ENCODE results near the gene ATP12A. TPM values are rescaled to one million over a fixed set of nuclear protein-coding genes. Genes with fewer than 3 reads are reported as not detected.

Gene ATP12A
- total RNA-seq, 1 donor from 2014 or later, result not detected

DNA sequence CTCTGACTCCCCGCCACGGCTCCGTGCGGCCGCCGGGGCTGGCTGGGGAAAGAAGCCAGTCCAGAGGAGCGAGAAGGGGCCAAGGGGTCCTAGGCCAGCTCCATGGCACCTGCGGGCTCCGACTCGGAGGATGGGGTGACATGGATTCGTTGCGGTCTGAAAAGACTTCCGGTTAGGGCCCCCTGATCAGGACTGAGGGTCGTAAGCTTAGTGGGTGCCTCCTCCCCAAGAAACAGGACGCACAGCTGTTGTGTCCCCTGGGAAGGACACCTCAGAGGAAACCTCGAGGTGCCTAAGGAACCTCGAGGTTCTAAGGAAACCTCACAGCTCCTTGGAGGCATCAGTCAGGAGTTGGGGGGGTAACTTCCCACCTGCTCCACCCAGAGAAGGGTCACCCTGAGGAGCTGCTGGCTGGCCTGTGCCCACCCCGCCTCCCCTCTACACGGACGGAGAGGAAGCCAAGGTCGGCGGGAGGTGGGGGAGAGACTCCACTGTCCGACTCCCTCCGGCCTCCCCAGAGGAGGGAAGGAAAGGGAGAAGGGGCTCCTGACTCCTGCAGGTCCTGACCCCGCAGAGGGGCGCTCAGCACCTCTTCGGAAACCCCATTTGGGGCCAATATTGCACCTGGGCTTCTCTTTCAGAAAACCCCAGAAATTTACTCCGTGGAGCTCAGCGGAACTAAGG, 855 bp downstream of the ATP12A start:
- Histone ChIP-seq H3K36me3 (no peaks in the 10 kb centered on the region), H3K4me3 (peak overlapping the region; percentile 57 to 62), H3K27me3 (peaks cover 7% of the 10 kb centered on the region), H3K9me3 (no peaks in the 10 kb centered on the region), H3K4me1 (peaks cover 6 to 17% of the 10 kb centered on the region in 2 donors), H3K27ac (no peak overlapping the region)
- TF ChIP-seq, protein P1, sequence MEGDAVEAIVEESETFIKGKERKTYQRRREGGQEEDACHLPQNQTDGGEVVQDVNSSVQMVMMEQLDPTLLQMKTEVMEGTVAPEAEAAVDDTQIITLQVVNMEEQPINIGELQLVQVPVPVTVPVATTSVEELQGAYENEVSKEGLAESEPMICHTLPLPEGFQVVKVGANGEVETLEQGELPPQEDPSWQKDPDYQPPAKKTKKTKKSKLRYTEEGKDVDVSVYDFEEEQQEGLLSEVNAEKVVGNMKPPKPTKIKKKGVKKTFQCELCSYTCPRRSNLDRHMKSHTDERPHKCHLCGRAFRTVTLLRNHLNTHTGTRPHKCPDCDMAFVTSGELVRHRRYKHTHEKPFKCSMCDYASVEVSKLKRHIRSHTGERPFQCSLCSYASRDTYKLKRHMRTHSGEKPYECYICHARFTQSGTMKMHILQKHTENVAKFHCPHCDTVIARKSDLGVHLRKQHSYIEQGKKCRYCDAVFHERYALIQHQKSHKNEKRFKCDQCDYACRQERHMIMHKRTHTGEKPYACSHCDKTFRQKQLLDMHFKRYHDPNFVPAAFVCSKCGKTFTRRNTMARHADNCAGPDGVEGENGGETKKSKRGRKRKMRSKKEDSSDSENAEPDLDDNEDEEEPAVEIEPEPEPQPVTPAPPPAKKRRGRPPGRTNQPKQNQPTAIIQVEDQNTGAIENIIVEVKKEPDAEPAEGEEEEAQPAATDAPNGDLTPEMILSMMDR (IDR thresholded peaks at IDR 0.05), result no peak
- DNase-seq (ENCODE audit: low spot score in 2 of 2), result no peak
- intact Hi-C loops (cut with DNase I), result no loop called here

DNA sequence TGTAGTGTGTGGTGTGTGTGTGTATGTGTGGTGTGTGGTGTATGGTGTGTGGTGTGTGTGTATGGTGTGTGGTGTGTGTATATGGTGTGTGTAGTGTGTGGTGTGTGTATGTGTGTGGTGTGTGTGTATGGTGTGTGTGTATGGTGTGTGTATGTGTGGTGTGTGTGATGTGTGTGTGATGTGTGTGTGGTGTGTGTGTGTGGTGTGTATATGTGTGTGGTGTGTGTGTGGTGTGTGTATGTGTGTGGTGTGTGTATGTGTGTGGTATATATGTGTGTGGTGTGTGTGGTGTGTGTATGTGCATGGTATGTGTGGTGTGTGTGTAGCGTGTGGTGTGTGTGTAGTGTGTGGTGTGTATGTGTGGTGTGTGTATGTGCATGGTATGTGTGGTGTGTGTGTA, 1.7 kb downstream of the ATP12A start:
- TF ChIP-seq, protein P1 (IDR thresholded peaks at IDR 0.05), result no peak
- H3K36me3 ChIP-seq, result no peaks in the 10 kb centered on the region
- no peak overlapping the region for H3K4me3 ChIP-seq
- H3K27ac ChIP-seq, result no peak overlapping the region
- H3K4me1 ChIP-seq, result peaks cover 6 to 17% of the 10 kb centered on the region in 2 donors
- no peaks in the 10 kb centered on the region for H3K9me3 ChIP-seq
- intact Hi-C loops (cut with DNase I), result no loop called here
- no peak for DNase-seq (ENCODE audit: low spot score in 2 of 2)
- peaks cover 7% of the 10 kb centered on the region for H3K27me3 ChIP-seq

DNA sequence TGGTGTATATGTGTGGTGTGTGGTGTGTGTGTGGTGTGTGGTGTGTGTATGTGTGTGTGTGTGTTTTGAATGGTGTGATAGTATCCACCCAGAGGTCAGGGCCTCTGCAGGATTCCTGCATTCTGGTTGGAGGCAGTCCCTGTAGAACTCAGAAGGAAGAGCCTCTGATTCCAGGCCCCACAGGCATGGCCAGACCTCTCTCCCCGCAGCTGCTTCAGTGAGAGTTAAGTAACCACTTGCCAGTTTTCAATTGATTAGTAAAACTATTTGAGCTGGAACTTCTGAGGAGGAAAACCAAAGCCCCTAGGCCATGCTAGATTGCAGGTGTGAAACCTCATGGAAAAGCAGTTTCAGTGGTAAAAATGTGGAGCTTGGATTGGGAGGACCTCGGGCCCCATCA, 2.1 kb downstream of the ATP12A start:
- peaks cover 6 to 18% of the 10 kb centered on the region in 2 donors for H3K4me1 ChIP-seq
- intact Hi-C loops (cut with DNase I), result no loop called here
- H3K36me3 ChIP-seq, result no peaks in the 10 kb centered on the region
- H3K27me3 ChIP-seq, result peaks cover 7% of the 10 kb centered on the region
- TF ChIP-seq, protein P1 (IDR thresholded peaks at IDR 0.05), result no peak
- no peaks in the 10 kb centered on the region for H3K9me3 ChIP-seq
- H3K27ac ChIP-seq, result no peak overlapping the region
- DNase-seq (ENCODE audit: low spot score in 2 of 2), result no peak
- no peak overlapping the region for H3K4me3 ChIP-seq

DNA sequence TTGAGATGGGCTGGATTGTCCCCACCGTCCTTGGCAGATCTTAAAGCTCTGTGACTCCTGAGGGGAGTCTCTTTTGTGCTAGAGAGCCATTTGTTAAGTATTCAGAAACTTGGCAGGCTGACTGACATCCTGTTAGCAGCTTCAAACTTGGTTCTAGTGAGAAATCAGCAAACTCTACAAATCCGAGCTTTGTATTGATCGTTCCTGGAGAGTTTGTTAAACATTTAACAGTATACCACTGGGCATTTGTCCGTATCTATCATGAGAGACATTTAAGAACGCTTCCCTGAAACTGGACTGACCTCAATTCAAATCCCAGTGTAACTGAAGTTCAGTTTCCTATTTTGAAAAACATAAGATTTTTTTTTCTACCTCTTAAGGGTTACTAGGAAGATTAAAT, 3.1 kb downstream of the ATP12A start:
- Histone ChIP-seq H3K4me3 (no peak overlapping the region), H3K27me3 (peaks cover 7% of the 10 kb centered on the region), H3K9me3 (no peaks in the 10 kb centered on the region), H3K4me1 (peaks cover 6 to 21% of the 10 kb centered on the region in 2 donors), H3K36me3 (no peaks in the 10 kb centered on the region), H3K27ac (no peak overlapping the region)
- intact Hi-C loops (cut with DNase I), result no loop called here
- no peak for DNase-seq (ENCODE audit: low spot score in 2 of 2)
- TF ChIP-seq, protein P1 (IDR thresholded peaks at IDR 0.05), result no peak

DNA sequence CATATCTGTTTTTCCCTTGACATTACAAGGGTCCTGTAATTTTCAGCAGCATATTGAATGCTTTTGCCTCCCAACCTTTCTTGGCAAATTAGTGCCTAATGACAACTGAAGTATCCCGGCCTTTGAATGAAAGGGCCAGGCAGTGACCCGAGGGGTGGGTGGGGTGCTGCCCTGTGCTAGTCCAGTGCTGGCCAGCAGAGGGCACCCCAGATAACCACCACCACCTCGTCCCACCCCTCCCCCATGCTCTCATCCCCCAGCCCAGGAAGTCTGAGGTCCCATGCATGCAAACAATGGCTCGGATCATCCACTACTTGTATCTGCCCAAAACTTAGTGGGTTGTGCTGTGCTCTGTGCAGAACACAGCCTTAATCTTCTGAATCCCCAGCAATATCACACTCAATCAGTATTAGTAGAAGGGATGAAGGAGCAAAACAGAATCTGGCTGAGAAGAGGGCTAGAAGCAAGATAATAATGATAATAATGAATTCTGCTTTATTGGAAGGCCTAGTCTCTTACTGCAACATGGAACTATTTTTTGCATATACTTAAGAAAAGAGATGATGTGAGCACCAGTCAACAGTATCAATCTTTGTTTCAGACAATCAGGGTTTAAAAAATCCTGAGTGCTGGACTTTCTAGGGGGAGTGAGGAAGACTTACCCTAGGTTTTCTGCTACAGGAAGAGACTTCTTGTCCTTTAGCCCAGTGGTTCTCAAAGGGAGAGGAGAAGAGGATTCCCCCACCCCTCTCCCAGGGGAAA, 3.8 kb downstream of the ATP12A start:
- Histone ChIP-seq H3K4me1 (peaks cover 6 to 26% of the 10 kb centered on the region in 2 donors), H3K27me3 (peaks cover 7% of the 10 kb centered on the region), H3K9me3 (no peaks in the 10 kb centered on the region), H3K36me3 (no peaks in the 10 kb centered on the region), H3K27ac (no peak overlapping the region), H3K4me3 (no peak overlapping the region)
- intact Hi-C loops (cut with DNase I), result loop anchor here (1.0 kb wide), 1 partner anchor 44 kb away; no protein-coding TSS in a partner anchor
- DNase-seq (ENCODE audit: low spot score in 2 of 2), result no peak
- TF ChIP-seq, protein P1 (IDR thresholded peaks at IDR 0.05), result peak; percentile 55 to 78 (median 60)

Measured in ascending aorta (tissue), 2 donors.